ENCODE results near the gene CCDC9.
"Not testable (repeated sequence)": the region's sequence is repeated elsewhere in the genome, so short reads cannot be mapped to it uniquely, and the experiment has no call there.

CCDC9 gene

GRCh38 chr19:47274071-47274890 lies 18.0 kb downstream of the CCDC9 start, which contains the start of gene INAFM1:
INAFM1 (plus strand) TSS chr19:47274885; CDS start chr19:47274920, 35 bp downstream.
- TF ChIP-seq, protein P1, sequence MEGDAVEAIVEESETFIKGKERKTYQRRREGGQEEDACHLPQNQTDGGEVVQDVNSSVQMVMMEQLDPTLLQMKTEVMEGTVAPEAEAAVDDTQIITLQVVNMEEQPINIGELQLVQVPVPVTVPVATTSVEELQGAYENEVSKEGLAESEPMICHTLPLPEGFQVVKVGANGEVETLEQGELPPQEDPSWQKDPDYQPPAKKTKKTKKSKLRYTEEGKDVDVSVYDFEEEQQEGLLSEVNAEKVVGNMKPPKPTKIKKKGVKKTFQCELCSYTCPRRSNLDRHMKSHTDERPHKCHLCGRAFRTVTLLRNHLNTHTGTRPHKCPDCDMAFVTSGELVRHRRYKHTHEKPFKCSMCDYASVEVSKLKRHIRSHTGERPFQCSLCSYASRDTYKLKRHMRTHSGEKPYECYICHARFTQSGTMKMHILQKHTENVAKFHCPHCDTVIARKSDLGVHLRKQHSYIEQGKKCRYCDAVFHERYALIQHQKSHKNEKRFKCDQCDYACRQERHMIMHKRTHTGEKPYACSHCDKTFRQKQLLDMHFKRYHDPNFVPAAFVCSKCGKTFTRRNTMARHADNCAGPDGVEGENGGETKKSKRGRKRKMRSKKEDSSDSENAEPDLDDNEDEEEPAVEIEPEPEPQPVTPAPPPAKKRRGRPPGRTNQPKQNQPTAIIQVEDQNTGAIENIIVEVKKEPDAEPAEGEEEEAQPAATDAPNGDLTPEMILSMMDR (IDR thresholded peaks at IDR 0.05; ENCODE audit: borderline replicate concordance, insufficient read depth, low read depth, low read length): no peak
- H3K4me3 ChIP-seq (ENCODE audit: low read depth, low read length): peak within 1 kb of the TSS; percentile 56

GRCh38 chr19:47274891-47275761 lies 18.8 kb downstream of the CCDC9 start:
- H3K4me3 ChIP-seq (ENCODE audit: low read depth, low read length): peak overlapping the region; percentile 45
- TF ChIP-seq, protein P1 (IDR thresholded peaks at IDR 0.05; ENCODE audit: borderline replicate concordance, insufficient read depth, low read depth, low read length): no peak

- TF ChIP-seq, protein P1 (IDR thresholded peaks at IDR 0.05; ENCODE audit: borderline replicate concordance, insufficient read depth, low read depth, low read length): no peak
- no peak overlapping the region for H3K4me3 ChIP-seq (ENCODE audit: low read depth, low read length)
Observed at GRCh38 chr19:47275791-47276461, 19.6 kb downstream of the CCDC9 start.

GRCh38 chr19:47276513-47276912 lies 20.2 kb downstream of the CCDC9 start:
- not testable (repeated sequence) for H3K4me3 ChIP-seq (ENCODE audit: low read depth, low read length)

GRCh38 chr19:47280183-47280797 lies 24.0 kb downstream of the CCDC9 start:
- TF ChIP-seq, protein P1 (IDR thresholded peaks at IDR 0.05; ENCODE audit: borderline replicate concordance, insufficient read depth, low read depth, low read length): peak; percentile 63; the same call in 1 of the 2 replicates
- H3K4me3 ChIP-seq (ENCODE audit: low read depth, low read length): no peak overlapping the region

GRCh38 chr19:47283405-47284059 lies 27.2 kb downstream of the CCDC9 start:
- H3K4me3 ChIP-seq (ENCODE audit: low read depth, low read length): no peak overlapping the region
- TF ChIP-seq, protein P1 (IDR thresholded peaks at IDR 0.05; ENCODE audit: borderline replicate concordance, insufficient read depth, low read depth, low read length): no peak

Data from GM12875 (cell line).